ENCODE measurements around the gene ESPN.

ESPN gene

DNA sequence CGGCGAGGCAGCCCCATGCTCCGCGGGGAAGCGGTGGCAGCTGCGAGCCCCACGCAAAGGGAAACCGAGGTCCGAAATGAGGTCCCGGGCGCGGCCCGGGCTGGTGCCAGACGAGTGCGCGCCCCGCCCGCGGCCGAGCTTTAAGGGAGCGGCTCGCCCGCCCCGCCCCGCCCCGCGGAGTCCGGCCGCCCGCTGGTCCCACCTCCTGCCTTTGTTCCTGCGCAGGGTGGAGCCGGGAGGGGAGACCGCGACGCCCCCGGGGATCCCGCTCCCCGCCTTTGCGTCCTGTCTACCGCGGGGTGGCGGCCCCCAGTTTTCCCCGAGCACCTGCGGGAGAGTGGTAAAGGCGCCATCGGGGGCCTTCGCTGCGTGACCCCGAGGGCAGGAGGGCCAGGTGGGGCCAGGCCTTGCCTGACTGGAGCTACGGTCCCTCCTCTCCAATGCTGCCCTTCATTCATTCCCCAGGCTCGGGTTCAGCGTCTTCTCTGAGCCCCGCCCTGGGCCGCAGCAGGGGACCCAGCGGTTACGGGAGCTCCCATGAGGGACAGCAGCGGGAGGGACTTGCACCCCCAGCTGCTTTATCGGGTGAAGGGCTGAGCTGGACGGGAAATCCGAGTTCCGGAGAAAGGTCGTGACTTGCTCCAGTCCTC, 4.6 kb upstream of the ESPN start, which contains the start of gene HES2:
Gene HES2 (minus strand): TSS at position 116 of the 650 bp plus-strand sequence. CDS start 99 bp downstream, at position 17.
- Histone ChIP-seq H3K27me3 (ENCODE audit: insufficient read depth, low read length, poor library complexity) (peaks cover 7% of the 10 kb centered on the region), H3K4me2 (ENCODE audit: insufficient read depth, low read length) (no peak within 1 kb of the TSS), H3K27ac (ENCODE audit: low read length) (no peak within 1 kb of the TSS), H3K4me1 (ENCODE audit: insufficient read depth, low read length) (peaks cover 4% of the 10 kb centered on the region; the same call in 1 of the 2 replicates), H3K79me2 (ENCODE audit: insufficient read depth, low read length) (no peaks in the 10 kb centered on the region), H3K9ac (ENCODE audit: low read depth, low read length) (no peak within 1 kb of the TSS), H3K9me3 (ENCODE audit: insufficient read depth, low read length, severe bottlenecking) (no peaks in the 10 kb centered on the region), H2AFZ (ENCODE audit: low read depth, low read length) (no peak within 1 kb of the TSS), H3K4me3 (ENCODE audit: low read depth in 1 of 2, low read length in 2 of 2) (no peak within 1 kb of the TSS), H3K36me3 (ENCODE audit: insufficient read depth, low read length) (no peaks in the 10 kb centered on the region), H4K20me1 (ENCODE audit: insufficient read depth, low read length) (no peaks in the 10 kb centered on the region)
- ATAC-seq (ENCODE audit: insufficient read depth, low read depth) = no peak
- TF ChIP-seq, protein P1, sequence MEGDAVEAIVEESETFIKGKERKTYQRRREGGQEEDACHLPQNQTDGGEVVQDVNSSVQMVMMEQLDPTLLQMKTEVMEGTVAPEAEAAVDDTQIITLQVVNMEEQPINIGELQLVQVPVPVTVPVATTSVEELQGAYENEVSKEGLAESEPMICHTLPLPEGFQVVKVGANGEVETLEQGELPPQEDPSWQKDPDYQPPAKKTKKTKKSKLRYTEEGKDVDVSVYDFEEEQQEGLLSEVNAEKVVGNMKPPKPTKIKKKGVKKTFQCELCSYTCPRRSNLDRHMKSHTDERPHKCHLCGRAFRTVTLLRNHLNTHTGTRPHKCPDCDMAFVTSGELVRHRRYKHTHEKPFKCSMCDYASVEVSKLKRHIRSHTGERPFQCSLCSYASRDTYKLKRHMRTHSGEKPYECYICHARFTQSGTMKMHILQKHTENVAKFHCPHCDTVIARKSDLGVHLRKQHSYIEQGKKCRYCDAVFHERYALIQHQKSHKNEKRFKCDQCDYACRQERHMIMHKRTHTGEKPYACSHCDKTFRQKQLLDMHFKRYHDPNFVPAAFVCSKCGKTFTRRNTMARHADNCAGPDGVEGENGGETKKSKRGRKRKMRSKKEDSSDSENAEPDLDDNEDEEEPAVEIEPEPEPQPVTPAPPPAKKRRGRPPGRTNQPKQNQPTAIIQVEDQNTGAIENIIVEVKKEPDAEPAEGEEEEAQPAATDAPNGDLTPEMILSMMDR (IDR thresholded peaks at IDR 0.05; ENCODE audit: borderline replicate concordance, extremely low read depth, low read length, poor library complexity, severe bottlenecking) = no peak
- no peak for TF ChIP-seq EZH2 (IDR thresholded peaks at IDR 0.05; ENCODE audit: borderline replicate concordance, low read depth, low read length, severe bottlenecking)
- no peak for DNase-seq

DNA sequence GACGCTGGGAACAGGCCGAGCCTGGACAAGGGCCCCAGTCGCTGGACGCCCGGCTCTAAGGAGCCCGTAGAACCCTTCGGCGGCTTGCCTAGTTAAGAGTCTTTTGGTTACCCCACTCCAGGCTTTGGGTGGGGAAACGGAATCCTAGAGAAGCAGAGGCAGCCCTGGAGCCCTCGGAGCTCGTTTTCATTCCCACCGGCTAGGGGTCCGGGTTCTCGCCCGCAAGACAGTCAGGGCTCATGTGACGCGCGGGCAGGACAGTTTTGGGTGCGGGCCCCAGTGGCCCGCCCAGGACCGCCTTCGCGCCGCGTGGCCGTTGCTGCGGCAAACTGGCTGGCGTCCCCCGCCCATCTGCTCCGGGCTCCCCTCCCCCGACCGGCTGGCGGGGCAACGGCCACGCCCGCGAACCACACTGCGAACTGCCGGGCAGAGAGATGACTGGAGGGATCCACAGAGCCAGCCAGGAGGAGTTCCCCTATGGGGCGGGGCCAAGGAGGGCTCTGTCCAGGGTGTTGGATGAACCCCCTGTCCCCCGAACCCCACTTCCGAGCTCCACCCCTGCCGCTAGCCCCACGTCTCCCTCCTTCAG, 4.0 kb upstream of the ESPN start:
- H3K4me3 ChIP-seq (ENCODE audit: low read depth in 1 of 2, low read length in 2 of 2) = no peak overlapping the region
- DNase-seq = no peak
- H3K4me1 ChIP-seq (ENCODE audit: insufficient read depth, low read length) = peaks cover 4% of the 10 kb centered on the region; the same call in 1 of the 2 replicates

DNA sequence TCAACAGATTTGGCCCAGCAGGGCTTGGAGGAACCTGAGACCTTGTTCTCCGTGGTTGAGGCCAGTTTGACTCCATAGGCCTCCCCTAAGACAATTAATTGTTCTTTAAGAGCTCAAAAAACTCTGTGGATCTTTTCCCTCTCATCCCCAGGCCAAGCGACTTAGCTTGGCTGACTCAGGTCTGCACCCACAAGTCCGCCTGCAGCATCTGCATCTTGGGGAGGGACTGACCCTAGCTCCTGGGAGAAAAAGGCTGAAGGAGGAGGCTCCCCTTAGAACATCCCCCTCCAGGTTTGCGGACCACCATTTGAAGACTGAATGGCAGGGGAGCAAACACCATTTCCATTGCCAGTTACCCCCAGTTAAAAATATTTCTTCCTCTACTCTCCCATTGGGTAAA, 3.3 kb upstream of the ESPN start:
- Histone ChIP-seq H3K9ac (ENCODE audit: low read depth, low read length) (no peak overlapping the region), H3K27ac (ENCODE audit: low read length) (no peak overlapping the region), H3K36me3 (ENCODE audit: insufficient read depth, low read length) (no peaks in the 10 kb centered on the region), H3K4me2 (ENCODE audit: insufficient read depth, low read length) (no peak overlapping the region), H3K4me3 (ENCODE audit: low read depth in 1 of 2, low read length in 2 of 2) (no peak overlapping the region), H3K79me2 (ENCODE audit: insufficient read depth, low read length) (no peaks in the 10 kb centered on the region), H3K27me3 (ENCODE audit: insufficient read depth, low read length, poor library complexity) (peaks cover 7% of the 10 kb centered on the region), H3K4me1 (ENCODE audit: insufficient read depth, low read length) (peaks cover 4% of the 10 kb centered on the region; the same call in 1 of the 2 replicates), H3K9me3 (ENCODE audit: insufficient read depth, low read length, severe bottlenecking) (no peaks in the 10 kb centered on the region), H4K20me1 (ENCODE audit: insufficient read depth, low read length) (no peaks in the 10 kb centered on the region; the same call in 1 of the 2 replicates), H2AFZ (ENCODE audit: low read depth, low read length) (no peak overlapping the region)
- DNase-seq (no peak), ATAC-seq (ENCODE audit: insufficient read depth, low read depth) (no peak)
- TF ChIP-seq, protein P1 (IDR thresholded peaks at IDR 0.05; ENCODE audit: borderline replicate concordance, extremely low read depth, low read length, poor library complexity, severe bottlenecking) = no peak
- TF ChIP-seq EZH2 (IDR thresholded peaks at IDR 0.05; ENCODE audit: borderline replicate concordance, low read depth, low read length, severe bottlenecking) = no peak

More for the DNA sequence above, 4.0 kb upstream of the ESPN start:
- no peak overlapping the region for H3K9ac ChIP-seq (ENCODE audit: low read depth, low read length)
- ATAC-seq (ENCODE audit: insufficient read depth, low read depth) = no peak
- H3K79me2 ChIP-seq (ENCODE audit: insufficient read depth, low read length) = no peaks in the 10 kb centered on the region
- no peaks in the 10 kb centered on the region for H3K36me3 ChIP-seq (ENCODE audit: insufficient read depth, low read length)
- no peaks in the 10 kb centered on the region; the same call in 1 of the 2 replicates for H4K20me1 ChIP-seq (ENCODE audit: insufficient read depth, low read length)
- no peak overlapping the region for H3K27ac ChIP-seq (ENCODE audit: low read length)
- H3K9me3 ChIP-seq (ENCODE audit: insufficient read depth, low read length, severe bottlenecking) = no peaks in the 10 kb centered on the region
- H2AFZ ChIP-seq (ENCODE audit: low read depth, low read length) = no peak overlapping the region
- peaks cover 7% of the 10 kb centered on the region for H3K27me3 ChIP-seq (ENCODE audit: insufficient read depth, low read length, poor library complexity)
- no peak overlapping the region for H3K4me2 ChIP-seq (ENCODE audit: insufficient read depth, low read length)
- no peak for TF ChIP-seq EZH2 (IDR thresholded peaks at IDR 0.05; ENCODE audit: borderline replicate concordance, low read depth, low read length, severe bottlenecking)
- TF ChIP-seq, protein P1 (IDR thresholded peaks at IDR 0.05; ENCODE audit: borderline replicate concordance, extremely low read depth, low read length, poor library complexity, severe bottlenecking) = no peak
